ENCODE data around the gene CRYGN.

- TF ChIP-seq, protein P1, sequence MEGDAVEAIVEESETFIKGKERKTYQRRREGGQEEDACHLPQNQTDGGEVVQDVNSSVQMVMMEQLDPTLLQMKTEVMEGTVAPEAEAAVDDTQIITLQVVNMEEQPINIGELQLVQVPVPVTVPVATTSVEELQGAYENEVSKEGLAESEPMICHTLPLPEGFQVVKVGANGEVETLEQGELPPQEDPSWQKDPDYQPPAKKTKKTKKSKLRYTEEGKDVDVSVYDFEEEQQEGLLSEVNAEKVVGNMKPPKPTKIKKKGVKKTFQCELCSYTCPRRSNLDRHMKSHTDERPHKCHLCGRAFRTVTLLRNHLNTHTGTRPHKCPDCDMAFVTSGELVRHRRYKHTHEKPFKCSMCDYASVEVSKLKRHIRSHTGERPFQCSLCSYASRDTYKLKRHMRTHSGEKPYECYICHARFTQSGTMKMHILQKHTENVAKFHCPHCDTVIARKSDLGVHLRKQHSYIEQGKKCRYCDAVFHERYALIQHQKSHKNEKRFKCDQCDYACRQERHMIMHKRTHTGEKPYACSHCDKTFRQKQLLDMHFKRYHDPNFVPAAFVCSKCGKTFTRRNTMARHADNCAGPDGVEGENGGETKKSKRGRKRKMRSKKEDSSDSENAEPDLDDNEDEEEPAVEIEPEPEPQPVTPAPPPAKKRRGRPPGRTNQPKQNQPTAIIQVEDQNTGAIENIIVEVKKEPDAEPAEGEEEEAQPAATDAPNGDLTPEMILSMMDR (IDR thresholded peaks at IDR 0.05; ENCODE audit: poor library complexity) = no peak
- no peak for TF ChIP-seq EZH2phosphoT487 (IDR thresholded peaks at IDR 0.05; ENCODE audit: low read depth, severe bottlenecking, unreplicated experiment)
Observed at GRCh38 chr7:151423226-151423625, 16.7 kb downstream of the CRYGN start.

Data from hepatocyte (in vitro differentiated cells).